Mammary epithelial cell (primary cell): ENCODE data around the gene LRPAP1.

Source experiments
- EZH2 ChIP-seq: IDR thresholded peaks from 2 replicates; pipeline ENCODE4 v1.6.1; 2012; ENCODE audit warnings: low read length, inconsistent platforms, borderline replicate concordance
- TF ChIP-seq, protein P1 (sequence below), 2 donors: IDR thresholded peaks in 1 of 2; conservative IDR thresholded peaks in 1 of 2; 2 replicates each; pipeline ENCODE4 v1.5.1; 2011 to 2012; ENCODE audit warnings: inconsistent platforms in 2 of 2, low read length in 2 of 2, mild to moderate bottlenecking in 2 of 2, control low read depth in 1 of 2, low read depth in 1 of 2; ENCODE audit not compliant: insufficient read depth in 1 of 2; ENCODE audit errors: extremely low read depth in 1 of 2

DNA sequence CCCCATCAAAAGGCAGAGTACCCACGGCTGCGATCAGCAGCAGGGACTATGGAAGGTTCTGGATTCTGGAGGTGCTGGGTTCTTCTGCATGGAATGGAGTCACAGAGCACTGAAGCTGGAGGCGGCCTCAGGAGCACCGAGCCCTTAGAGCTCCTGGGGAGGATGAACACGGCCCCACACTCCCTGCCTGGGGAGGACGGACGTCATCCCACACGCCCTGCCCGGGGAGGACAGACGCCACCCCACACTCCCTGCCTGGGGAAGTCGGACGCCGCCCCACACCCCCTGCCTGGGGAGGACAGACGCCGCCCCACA is 9.9 kb downstream of the LRPAP1 start:
- TF ChIP-seq EZH2: no peak
- TF ChIP-seq, protein P1, sequence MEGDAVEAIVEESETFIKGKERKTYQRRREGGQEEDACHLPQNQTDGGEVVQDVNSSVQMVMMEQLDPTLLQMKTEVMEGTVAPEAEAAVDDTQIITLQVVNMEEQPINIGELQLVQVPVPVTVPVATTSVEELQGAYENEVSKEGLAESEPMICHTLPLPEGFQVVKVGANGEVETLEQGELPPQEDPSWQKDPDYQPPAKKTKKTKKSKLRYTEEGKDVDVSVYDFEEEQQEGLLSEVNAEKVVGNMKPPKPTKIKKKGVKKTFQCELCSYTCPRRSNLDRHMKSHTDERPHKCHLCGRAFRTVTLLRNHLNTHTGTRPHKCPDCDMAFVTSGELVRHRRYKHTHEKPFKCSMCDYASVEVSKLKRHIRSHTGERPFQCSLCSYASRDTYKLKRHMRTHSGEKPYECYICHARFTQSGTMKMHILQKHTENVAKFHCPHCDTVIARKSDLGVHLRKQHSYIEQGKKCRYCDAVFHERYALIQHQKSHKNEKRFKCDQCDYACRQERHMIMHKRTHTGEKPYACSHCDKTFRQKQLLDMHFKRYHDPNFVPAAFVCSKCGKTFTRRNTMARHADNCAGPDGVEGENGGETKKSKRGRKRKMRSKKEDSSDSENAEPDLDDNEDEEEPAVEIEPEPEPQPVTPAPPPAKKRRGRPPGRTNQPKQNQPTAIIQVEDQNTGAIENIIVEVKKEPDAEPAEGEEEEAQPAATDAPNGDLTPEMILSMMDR (conservative IDR thresholded peaks at IDR 0.05 in 1 of 2, IDR thresholded peaks at IDR 0.05 in 1 of 2; ENCODE audit: extremely low read depth in 1 of 2, insufficient read depth in 1 of 2, low read depth in 1 of 2, low read length in 2 of 2): no peak
